CD4-positive, alpha-beta T cell treated with Interferon gamma for 1 hour (primary cell): ENCODE results near the gene SIK3.
"Not testable (repeated sequence)": the region's sequence is repeated elsewhere in the genome, so short reads cannot be mapped to it uniquely, and the experiment has no call there.

Experiments
- DNase-seq: peaks from one replicate; pipeline ENCODE4 v3.0.0-alpha.2; 2020

Gene SIK3

DNA sequence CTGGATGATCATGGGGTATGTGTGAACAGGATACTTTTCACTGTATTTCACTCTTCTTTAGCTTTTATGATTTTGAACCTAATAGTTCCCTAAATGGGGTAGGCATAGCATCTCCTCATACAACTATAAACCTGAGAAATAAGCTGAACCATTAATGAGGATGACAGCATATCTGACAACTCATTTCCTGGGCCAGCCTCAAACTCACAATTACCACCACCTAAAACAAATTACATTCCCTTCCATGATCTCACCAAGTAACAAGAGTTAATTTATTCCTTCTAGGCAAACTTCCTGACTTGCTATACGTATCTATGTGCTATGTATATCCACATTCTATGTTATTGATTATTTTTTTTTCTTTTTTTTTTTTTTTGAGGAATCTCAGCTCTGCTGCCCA, 23.0 kb downstream of the SIK3 start:
- DNase-seq: no peak

DNA sequence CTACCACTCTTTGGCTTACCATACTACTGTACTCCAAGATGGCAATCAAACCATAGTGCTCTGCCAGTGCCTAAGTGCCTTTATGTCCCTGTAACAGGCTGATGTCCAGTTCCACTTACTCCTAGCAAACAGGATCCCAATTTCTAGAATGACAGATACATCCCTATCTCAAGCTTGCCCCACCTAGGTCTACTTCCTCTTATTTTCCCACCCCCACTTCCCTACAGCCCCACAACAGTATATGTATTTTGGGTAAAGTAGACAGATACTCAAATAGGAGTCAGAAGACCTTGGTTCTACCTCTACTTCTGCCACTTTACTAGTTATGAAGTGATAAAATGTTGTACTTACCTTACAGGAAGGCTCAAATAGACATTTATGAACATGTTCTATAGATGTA, 24.1 kb downstream of the SIK3 start:
- no peak for DNase-seq

DNA sequence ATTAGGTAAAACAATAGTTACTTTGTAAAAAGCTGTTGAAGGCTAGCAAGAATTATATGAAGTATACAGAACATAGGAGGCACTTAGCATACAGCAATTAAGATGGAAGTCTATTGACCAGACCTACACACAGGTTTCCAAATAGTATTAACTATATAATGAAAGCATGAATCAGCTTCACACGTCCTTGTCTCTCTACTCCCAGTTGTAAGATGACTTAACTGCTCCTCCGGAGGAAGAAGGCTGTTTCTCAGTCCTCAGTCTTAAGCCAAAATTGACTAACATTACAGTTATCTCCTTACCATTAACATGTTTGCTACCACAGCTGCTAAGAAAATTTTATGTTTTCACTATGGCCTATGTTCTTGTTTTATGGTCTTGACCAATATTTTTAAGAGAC, 24.7 kb downstream of the SIK3 start:
- DNase-seq: no peak

DNA sequence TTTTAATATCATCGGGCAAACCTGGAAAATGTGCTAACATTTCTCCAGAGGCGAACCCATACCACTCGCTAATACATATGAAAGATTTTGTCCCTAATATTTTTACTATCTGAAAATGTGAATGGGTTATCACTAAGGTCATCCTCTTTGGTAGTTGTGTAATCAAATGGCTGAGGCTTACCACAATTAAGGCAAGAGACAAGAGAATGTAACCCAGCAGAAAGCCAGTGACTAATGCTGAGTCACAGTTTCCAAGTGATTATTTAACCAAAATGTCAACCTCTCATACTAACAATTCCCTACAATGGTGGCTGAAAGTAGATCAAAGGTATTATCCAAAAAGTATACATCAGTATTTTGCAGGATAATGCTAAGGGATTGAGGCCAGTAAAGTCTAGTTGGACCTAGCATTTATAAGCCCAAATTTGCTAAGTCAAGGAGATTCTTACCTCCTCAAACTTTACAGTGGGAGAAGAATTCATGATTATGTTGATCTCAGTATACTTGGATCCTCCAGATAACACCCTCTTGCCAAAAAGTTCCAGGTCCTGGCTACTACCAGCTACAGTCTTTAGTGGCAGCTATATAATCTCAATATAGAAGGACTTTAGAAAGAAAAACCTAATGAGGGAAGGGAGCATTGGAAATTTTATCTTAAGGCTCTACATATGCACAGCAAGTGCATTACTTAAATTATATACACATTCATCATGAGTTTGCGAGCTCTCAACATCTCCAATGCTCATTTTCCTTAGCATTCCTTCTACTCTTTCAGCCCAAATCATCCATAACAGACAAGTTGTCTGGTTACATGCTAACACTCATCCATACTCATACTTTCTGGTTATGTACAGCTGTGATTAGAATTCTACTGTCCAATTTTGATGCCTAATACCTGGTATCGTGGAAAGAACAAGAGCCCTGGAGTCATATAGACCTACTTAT, 25.4 kb downstream of the SIK3 start:
- no peak for DNase-seq

DNA sequence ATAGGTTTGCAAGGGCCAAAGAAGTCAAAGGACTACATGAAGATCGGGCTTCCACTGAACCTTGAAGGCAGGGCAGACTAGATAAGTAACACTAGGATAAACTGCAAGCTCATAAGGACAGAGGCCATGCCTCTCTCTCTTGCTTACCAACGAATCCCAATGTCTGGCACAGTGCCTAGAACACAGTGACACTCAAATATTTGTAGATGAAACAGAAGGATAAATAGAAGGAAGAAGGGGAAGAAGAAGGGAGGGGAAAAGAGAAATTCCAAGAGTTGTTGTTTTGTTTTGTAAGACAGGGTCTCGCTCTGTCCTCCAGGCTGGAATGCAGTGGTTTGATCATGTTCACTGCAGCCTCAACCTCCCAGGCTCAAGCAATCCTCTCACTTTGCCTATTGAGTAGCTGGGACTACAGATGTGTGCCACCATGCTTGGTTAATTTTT, 26.9 kb downstream of the SIK3 start:
- DNase-seq: no peak

DNA sequence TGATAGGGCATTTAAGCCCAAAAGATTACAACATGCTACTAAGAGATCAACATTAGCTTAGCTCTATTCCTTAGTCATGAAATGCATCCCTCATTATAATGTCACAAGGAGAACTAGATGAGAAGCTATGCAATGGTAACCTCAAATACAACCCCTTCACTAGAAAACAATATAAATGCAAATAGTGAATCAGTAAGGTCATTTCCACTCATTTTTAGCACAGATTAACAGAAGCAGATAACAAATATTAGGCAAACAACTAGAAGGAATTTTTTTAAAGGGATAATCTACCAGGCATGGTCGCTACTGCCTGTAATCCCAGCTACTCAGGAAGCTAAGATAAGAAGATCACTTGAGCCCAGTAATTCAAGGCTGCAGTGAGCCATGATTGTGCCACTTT, 28.2 kb downstream of the SIK3 start:
- DNase-seq: no peak

DNA sequence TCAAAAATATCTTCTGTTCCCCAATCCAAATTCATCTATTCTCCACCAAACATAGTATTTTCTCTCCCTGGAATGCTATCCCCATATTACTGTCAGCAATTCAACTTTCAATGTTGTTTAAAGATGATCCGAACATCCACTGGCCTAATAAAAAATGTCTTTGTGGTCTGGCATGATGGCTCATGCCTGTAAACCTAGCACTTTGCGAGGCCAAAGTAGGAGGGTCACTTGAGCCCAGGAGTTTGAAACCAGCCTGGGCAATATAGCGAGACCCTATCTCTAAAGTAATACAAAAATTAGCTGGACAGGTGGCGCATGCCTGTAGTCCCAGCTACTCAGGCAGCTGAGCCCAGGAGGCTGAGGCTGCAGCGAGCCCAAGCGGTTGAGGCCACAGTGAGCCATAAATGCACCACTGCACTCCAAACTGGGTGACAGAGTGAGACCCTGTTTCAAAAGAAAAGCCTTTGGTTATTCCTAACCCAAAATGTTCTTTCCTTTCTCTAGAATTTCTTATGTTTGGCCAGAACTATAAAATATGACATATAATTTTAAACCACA, 29.8 kb downstream of the SIK3 start:
- no peak for DNase-seq

DNA sequence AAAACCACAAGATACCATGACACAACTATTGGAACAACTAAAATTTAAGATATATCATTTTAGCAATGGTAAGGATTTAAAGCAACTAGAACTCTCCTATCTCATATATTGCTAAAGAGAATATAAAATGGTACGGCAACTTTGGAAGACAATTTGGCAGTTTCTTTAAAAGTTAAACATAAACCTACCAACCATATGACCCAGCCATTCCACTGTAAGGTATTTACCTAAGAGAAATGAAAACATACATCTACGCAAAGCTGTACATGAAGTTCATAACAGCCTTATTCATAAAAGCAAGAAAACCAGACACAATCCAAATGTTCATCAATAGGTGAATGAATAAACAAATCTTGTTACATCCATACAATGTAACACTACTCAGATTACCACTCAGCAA, 31.3 kb downstream of the SIK3 start:
- no peak for DNase-seq

DNA sequence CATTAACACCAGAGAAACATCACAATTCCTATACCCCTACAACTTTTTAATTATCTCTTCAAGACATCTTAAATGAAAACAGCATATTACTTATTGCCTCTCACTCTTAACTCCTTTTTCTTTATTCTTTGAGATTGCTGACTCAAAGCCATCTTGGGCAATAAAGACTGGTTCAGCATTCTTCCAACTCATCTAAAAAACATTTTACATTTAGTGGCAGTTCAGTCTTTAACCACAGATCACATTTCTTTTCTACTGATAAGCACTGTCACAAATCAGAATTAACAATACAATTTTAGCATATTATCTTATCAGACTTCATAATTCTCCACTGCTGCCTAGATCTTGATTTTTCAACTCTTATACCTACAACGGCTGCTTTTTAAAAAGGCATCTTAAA, 34.0 kb downstream of the SIK3 start:
- no peak for DNase-seq

DNA sequence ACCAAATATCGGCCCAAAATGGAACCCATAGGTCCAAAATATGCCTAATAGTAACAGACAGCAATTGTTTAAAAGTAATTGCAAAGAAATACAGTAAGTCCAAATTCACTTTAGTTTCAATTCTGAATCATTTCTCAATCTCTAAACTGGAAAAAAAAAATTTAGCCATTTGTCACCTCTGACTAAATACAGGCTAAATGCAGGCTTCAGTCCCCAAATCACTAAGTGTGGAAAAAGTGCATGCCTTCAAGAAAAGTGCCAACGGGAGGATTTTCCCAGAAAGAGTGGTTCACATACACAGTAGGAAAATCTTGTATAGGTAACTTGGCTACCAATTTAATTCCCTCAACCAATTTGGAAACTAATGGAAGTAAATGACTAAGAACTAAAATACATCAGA, 35.7 kb downstream of the SIK3 start:
- no peak for DNase-seq

DNA sequence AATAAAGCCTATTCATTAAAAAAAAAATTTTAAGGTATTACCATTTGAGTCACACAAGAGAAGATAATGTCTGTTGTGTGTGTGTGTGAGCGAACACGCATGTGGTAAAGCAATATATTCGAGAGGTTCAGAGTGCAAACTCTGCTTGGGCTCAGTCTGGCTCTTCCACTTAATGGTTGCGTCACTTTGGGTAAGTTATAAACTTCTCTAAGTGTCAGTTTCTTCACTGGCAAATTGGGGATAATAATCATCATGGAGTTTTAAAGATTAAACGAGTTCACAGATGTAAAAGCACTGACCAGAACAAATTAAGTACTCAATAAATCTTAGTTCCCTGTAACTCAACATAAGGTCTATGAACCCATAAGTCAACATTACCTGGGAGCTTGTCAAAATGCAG, 37.0 kb downstream of the SIK3 start:
- no peak for DNase-seq

DNA sequence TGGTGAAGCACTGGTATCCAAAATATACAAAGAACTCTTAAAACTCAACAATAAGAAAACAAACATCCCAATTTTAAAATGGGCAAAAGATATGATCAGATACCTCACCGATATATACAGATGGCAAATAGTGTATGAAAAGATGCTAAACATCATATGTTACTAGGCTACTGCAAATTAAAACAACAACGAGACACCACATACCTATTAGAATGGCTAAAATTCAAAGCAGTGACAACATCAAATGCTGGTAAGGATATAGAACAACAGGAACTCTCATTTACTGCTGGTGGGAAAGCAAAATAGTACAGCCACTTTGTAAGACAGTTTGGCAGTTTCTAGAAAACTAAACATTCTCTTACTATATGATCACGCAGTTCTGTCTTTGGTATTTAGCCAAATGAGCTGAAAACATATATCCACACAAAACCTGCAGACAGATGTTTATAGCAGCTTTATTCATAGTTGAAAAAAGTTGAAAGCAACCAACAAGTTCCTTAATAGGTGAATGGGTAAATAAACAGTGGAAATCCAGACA, 38.5 kb downstream of the SIK3 start:
- no peak for DNase-seq

DNA sequence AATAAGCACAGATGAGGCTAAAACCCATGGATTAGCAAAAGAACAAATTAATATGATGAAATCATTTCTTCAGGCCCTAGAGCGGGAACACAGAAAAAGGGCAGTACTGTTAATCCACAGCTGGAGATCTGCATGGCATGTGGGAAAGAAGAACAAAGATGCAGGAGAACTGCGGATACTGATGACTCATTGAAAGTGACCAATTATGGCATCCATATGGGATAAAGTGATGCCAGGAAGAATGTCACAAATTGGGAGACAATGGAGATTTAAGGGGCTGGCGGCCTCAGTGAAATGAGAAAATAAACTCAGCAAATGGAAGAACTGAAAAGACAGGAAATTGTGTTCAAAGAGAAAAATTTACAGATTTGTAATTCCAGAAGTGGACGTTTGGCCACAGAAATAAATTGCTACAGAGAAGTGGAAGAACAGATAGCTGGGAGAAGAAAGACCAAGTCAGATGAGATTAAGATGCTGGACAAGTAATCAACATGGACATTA, 39.4 kb downstream of the SIK3 start:
- no peak for DNase-seq

DNA sequence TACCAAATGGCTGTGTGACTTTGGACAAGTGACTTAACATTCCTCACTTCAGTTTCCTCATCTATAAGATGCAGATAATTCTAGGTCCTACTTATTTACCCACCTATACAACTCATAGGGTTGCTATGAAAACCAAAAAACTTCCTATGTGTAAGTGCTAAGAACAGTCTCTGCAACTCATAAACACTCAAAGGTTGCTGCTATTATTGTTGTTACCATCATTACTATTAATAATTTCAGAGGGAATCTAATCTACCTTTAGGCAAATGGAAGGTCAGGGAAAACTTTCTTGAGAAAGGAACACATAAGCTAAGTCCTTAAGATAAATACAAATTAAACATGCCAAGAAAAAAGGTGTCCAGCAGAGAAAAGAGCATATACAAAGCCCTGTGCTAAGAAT, 40.5 kb downstream of the SIK3 start:
- no peak for DNase-seq

DNA sequence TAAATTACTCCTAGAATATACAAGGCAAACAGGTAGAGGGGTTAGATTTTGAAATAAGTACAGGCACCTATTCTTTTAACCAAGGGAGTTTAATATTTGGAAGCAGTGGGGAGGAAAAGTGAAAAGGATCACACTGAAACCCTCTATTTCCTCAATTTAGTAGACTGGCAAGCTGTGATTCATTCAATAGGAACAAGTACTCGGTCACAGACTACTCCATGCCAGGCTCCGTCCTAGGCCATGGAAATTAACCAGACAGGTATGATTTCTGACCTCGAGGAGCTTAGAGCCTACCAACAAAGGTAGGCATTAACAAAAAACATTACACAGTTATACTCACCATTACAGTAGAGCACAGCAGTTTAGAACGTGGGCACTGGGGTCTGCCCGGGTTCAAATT, 40.9 kb downstream of the SIK3 start:
- no peak for DNase-seq

DNA sequence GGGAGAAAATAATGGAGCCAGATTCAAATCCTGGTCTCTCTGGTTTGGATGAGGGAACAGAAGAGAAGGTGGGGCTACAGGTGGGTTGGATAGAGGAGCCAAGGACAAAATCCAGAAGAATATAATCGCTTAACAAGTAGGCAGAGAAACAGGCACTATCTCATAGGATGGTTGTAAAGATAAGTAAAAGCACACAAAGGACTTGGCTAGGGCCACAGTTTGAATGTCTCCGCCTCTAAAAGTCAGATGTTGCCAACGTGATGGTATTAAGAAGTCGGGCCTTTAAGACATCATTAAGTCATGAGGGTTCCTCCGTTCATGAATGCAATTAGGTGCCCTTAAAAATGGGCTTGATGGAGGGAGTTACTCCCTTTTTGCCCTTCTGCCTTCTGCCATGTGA, 42.8 kb downstream of the SIK3 start:
- DNase-seq: no peak

DNA sequence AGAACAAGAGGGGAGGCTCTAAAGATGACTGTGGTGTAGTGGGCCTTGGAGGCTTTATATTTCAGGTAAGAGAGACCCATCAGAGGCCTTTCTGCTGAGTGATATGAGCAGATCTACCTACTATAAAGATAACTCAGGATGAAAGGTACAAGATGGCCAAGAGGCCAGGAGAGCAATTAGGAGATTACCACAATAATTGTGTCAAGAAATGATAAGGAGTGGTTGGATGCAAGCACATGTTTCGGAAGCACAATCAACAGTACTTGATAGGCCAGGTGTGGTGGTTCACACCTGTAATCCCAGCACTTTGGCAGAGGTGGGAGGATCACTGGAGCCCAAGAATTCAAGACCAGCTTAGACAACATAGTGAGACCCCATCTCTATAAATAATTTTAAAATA, 43.8 kb downstream of the SIK3 start:
- DNase-seq: no peak

DNA sequence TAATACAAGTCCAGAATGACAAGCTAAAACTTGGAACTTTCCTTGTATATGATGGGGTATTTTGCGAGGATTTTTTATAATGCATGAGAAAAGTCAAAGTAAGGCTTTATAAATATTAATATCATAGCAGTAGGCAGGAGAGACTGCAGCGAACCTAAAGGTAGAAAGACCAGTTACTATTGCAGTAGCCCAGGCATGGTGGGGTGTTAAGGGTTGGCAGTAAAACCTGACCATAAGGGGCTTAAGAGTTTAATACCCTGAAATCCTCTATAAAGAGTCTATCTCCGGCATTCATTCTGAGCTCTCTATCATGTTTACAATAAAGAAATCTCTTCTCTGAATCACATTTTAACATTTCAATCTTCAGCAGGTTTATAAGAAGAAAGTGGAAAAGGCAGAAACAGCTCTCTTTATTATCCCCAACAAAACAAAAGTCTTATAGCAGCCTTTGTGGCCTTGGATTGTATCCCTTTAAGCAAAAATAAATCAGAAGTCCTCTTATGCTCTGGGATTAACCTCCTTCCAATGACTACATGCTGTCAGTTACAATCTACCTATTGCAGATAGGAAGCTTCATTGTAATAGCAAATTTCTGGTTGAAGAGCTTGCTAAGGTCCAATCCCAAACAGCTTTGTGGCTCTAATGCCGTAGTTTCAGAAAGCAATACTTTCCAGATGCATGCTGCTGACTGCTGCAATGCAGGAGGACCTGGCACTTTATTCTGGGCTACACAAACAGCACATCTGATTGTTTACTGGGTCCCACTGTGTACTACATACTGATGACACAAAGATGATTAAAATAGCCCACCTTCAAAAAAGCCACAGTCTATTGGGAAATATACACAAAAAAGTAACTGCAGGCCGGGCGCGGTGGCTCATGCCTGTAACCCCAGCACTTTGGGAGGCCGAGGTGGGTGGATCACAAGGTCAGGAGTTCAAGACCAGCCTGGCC, 45.8 kb downstream of the SIK3 start:
- DNase-seq: no peak

DNA sequence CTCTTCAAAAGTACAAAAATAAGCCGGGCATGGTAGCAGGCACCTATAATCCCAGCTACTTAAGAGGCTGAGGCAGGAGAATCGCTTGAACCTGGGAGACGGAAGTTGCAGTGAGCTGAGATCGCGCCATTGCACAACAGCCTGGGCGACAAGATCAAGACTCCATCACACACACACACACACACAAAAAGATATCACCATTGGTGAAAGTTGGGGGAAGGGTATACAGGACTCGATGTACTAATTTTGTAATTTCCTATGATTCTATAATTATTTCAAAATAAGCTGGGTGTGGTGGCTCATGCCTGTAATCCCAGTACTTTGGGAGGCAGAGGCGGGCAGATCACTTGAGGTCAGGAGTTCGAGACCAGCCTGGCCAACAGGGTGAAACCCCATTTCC, 48.1 kb downstream of the SIK3 start:
- DNase-seq: not testable (repeated sequence)

DNA sequence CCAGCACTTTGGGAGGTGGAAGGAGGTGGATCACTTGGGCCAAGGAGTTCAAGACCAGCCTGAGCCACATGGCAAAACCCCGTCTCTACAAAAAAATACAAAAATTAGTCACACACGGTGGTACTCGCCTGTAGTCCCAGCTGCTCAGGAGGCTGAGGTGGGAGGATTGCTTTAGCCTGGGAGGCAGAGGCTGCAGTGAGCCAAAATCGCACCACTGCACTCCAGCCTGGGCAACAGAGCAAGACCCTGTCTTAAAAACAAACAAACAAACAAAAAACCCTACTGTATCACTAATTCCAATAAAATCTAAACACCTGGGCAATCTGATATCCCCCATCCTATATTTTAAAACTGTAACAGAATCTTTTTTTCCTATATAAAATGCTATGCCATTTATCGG, 51.6 kb downstream of the SIK3 start:
- not testable (repeated sequence) for DNase-seq

DNA sequence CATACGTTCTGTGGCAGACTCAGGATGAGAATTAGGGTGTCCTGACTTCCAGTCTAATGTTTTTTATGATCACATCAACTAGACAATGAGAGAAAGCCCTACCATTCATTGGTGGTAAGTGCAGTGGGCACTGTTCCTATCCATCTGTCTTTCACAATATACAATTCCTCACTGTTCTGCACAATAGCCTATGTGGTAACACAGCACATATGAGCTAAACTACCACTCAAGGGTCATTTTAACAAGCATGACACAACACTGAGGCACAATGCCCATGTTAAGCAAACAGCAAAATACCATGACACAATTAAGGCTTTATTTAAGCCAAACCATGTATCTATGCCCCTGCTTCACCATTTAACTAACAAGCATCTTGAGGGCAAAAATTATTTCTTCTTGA, 52.3 kb downstream of the SIK3 start:
- no peak for DNase-seq

DNA sequence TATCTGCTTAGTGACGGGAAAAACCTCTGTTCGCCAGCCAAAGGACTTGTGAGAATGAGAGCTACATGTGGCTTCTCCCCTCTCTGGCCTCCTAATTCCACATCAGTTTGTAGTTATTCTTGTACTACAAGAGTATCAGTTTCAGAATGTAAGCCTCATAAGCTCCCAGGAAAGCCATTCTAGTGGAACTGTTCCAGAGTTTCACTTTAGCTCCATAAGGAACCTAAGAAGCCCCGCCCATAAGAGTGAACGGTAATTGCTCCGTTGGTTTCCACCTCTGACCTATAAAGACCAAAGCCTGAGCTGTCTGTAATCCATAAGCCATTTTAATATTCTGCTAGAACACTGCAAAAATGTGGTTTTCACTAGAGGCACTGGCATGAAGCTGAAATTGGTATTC, 53.0 kb downstream of the SIK3 start:
- DNase-seq: no peak
